OCI-LY3 (cell line): ENCODE measurements around the gene CLDN15.
"Not testable (repeated sequence)": the region's sequence is repeated elsewhere in the genome, so short reads cannot be mapped to it uniquely, and the experiment has no call there.

Experiments
- H2AFZ ChIP-seq: fragments of 200-600, 300-600 bp; shearing (Covaris generic); 2 replicates; pipeline ENCODE4 v1.6.0; 2014; ENCODE audit warnings: antibody characterized with exemption, low read depth, low read length
- H3K27ac ChIP-seq: fragments of 200-600, 300-600 bp; sonication (generic); 2 replicates; pipeline ENCODE4 v1.5.1; 2014; ENCODE audit warnings: mild to moderate bottlenecking, low read length, moderate library complexity, mixed read lengths
- H3K27me3 ChIP-seq: fragments of 200-600, 300-600 bp; sonication (generic); 2 replicates; pipeline ENCODE4 v1.6.1; 2014; ENCODE audit warnings: low read depth, low read length, mixed read lengths
- H3K36me3 ChIP-seq: fragments of 200-600, 300-600 bp; sonication (generic); replicated peaks from 2 replicates; pipeline ENCODE3; 2014; ENCODE audit warnings: low read depth, low read length, mixed read lengths
- H3K4me1 ChIP-seq: fragments of 300-600, 200-600 bp; sonication (generic); 2 replicates; pipeline ENCODE4 v1.6.1; 2014; ENCODE audit warnings: low read length, mixed read lengths
- H3K4me2 ChIP-seq: fragments of 200-600, 300-600 bp; sonication (generic); 2 replicates; pipeline ENCODE4 v1.6.1; 2014; ENCODE audit warnings: low read length, mixed read lengths
- H3K4me3 ChIP-seq: fragments of 300-600, 200-600 bp; sonication (generic); 2 replicates; pipeline ENCODE4 v1.5.1; 2014; ENCODE audit warnings: antibody characterized with exemption, mild to moderate bottlenecking, low read length, moderate library complexity
- H3K79me2 ChIP-seq: fragments of 300-600, 200-600 bp; shearing (Covaris generic); 2 replicates; pipeline ENCODE4 v1.6.1; 2014; ENCODE audit warnings: mild to moderate bottlenecking, low read length, mixed read lengths
- H3K9ac ChIP-seq: fragments of 300-600, 200-600 bp; shearing (Covaris generic); 2 replicates; pipeline ENCODE4 v1.6.0; 2014; ENCODE audit warnings: mild to moderate bottlenecking, low read length, moderate library complexity
- H3K9me3 ChIP-seq: fragments of 200-600, 300-600 bp; shearing (Covaris generic); 2 replicates; pipeline ENCODE4 v1.6.1; 2014; ENCODE audit warnings: low read length, mixed read lengths; ENCODE audit not compliant: insufficient read depth
- H4K20me1 ChIP-seq: fragments of 200-600, 300-600 bp; sonication (generic); 2 replicates; pipeline ENCODE4 v1.6.1; 2016; ENCODE audit warnings: low read length, mixed read lengths; ENCODE audit not compliant: insufficient read depth
- EZH2phosphoT487 ChIP-seq: fragments of 200-600 bp; shearing (Covaris generic); IDR thresholded peaks from 2 replicates; pipeline ENCODE4 v1.6.1; 2018; ENCODE audit warnings: antibody characterized with exemption, mixed run types, low read depth
- TF ChIP-seq, protein P1 (sequence below): fragments of 200-600, 300-600 bp; sonication (generic); IDR thresholded peaks from 2 replicates; pipeline ENCODE4 v1.5.1; 2014; ENCODE audit warnings: antibody characterized with exemption, low read length, low read depth

The CLDN15 gene

DNA sequence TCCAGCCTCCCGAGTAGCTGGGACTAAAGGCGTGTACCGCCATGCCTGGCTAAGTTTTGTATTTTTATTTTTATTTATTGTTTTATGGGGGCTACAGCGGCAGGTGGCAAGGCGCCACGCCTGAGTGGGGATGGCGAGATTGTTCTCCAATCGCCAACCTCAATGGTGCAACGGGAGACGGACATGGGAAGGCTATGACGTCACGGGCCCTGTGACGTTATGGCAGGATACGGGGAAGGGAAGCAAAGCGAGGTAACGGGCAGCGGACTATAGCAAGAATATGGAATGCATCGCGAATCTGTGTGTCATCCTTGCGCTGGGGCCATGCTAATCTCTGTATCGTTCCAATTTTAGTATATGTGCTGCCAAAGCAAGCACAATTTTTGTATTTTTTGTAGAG, 32.1 kb upstream of the CLDN15 start:
- no peaks in the 10 kb centered on the region for H3K9me3 ChIP-seq
- H3K4me2 ChIP-seq, result no peak overlapping the region
- H3K4me1 ChIP-seq, result no peaks in the 10 kb centered on the region
- no peak overlapping the region for H3K4me3 ChIP-seq
- H3K79me2 ChIP-seq, result no peaks in the 10 kb centered on the region
- no peak overlapping the region for H2AFZ ChIP-seq
- no peaks in the 10 kb centered on the region for H3K36me3 ChIP-seq
- no peaks in the 10 kb centered on the region for H4K20me1 ChIP-seq
- no peak overlapping the region for H3K9ac ChIP-seq
- 0 out of 2 replicates have a peak, but pooled peaks cover 2% of the 10 kb centered on the region for H3K27me3 ChIP-seq
- no peak overlapping the region for H3K27ac ChIP-seq
- TF ChIP-seq, protein P1, sequence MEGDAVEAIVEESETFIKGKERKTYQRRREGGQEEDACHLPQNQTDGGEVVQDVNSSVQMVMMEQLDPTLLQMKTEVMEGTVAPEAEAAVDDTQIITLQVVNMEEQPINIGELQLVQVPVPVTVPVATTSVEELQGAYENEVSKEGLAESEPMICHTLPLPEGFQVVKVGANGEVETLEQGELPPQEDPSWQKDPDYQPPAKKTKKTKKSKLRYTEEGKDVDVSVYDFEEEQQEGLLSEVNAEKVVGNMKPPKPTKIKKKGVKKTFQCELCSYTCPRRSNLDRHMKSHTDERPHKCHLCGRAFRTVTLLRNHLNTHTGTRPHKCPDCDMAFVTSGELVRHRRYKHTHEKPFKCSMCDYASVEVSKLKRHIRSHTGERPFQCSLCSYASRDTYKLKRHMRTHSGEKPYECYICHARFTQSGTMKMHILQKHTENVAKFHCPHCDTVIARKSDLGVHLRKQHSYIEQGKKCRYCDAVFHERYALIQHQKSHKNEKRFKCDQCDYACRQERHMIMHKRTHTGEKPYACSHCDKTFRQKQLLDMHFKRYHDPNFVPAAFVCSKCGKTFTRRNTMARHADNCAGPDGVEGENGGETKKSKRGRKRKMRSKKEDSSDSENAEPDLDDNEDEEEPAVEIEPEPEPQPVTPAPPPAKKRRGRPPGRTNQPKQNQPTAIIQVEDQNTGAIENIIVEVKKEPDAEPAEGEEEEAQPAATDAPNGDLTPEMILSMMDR, result no peak
- no peak for TF ChIP-seq EZH2phosphoT487

DNA sequence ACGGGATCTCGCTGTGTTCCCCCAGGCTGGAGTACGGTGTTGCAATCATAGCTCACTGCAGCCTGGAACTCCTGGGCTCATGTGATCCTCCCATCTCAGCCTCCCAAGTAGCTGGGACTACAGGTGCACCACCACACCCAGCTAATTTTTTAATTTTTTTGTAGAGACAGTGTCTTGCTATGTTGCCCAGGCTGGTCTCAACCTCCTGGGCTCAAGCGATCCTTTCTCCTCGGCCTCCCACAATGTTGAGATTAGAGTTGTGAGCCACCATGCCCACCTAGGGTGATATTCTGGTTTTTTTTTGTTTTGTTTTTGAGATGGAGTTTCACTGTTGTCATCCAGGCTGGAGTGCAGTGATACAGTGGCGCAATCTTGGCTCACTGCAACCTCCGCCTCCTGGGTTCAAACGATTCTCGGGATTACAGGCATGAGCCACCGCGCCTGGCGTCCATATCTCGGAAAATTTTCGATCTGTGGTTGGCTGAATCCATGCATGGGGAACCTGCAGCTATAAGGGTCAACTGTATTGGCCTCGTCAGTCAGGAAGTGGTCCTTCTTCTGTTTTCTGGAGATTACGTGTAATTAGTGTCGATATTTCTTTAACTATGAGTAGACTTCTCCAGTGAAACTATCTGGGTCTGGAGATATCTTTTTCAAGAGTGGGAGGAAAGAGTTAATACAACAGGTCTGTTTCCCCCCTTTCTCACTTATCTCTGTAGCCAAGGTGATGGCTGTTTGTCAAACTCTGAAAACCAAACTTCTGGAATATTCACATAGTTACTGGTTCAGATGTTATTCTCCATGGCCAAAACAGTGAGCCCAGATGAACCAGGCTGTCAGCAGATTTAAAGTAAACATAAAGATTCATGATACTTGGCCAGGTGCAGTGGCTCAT, 28.3 kb upstream of the CLDN15 start:
- Histone ChIP-seq H3K9me3 (no peaks in the 10 kb centered on the region), H2AFZ (no peak overlapping the region), H3K9ac (no peak overlapping the region), H3K4me3 (no peak overlapping the region), H4K20me1 (no peaks in the 10 kb centered on the region), H3K36me3 (no peaks in the 10 kb centered on the region), H3K4me1 (no peaks in the 10 kb centered on the region), H3K4me2 (no peak overlapping the region), H3K79me2 (no peaks in the 10 kb centered on the region), H3K27ac (no peak overlapping the region), H3K27me3 (no peaks in the 10 kb centered on the region)
- TF ChIP-seq, protein P1, result no peak
- TF ChIP-seq EZH2phosphoT487, result no peak

DNA sequence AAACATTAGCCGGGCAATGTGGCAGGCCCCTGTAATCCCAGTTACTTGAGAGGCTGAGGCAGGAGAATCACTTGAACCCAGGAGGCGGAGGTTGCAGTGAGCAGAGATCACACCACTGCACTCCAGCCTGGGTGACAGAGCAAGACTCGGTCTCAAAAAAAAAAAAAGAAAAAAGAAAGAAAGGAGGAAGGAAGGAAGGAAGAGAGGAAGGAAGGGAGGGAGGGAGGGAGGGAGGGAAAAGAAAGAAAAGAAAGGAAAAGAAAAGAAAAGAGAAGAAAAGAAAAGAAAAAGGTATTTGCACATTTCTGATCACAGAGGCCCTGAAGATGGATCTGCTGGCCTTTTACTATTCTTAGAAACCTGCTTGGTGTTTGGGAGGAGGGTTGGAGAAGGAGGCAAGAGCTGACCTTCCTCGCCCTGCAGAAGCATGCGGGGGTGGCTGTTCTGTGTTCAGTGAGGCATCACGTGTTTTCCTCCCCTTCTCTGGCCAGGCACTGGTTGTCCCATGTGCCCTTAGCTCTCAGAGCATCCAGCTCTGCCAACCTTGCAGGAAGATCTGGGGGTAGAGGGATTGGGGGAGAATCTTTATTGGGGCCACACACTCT, 26.6 kb upstream of the CLDN15 start:
- H3K27me3 ChIP-seq, H3K4me2 ChIP-seq, H4K20me1 ChIP-seq, H2AFZ ChIP-seq, H3K27ac ChIP-seq, H3K79me2 ChIP-seq, H3K9me3 ChIP-seq, H3K4me3 ChIP-seq, H3K9ac ChIP-seq, H3K36me3 ChIP-seq, H3K4me1 ChIP-seq: not testable (repeated sequence)

DNA sequence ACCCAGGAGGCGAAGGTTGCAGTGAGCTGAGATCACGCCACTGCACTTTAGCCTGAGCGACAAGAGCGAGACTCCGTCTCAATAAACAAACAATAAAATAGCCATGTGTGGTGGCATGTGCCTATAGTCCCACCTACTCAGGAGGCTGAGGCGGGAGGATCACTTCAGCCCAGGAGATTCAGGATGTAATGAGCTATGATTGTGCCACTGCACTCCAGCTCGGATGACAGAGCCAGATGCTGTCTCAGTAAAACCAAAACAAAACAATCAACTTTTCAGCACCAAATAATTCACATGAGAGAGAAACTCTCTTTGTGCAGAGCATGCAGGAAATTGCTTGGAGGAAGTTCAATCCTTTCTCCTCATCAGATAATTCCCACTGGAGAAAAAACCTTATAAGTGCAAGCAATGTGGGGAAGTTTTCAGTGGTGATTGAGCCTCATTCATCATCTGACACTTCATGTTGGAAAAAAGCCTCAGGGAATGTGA, 20.7 kb upstream of the CLDN15 start:
- H3K4me3 ChIP-seq, result no peak overlapping the region
- H3K79me2 ChIP-seq, result no peaks in the 10 kb centered on the region
- H3K4me1 ChIP-seq, result no peaks in the 10 kb centered on the region
- no peaks in the 10 kb centered on the region for H3K27me3 ChIP-seq
- no peak overlapping the region for H2AFZ ChIP-seq
- H3K27ac ChIP-seq, result no peak overlapping the region
- no peak for TF ChIP-seq EZH2phosphoT487
- TF ChIP-seq, protein P1, result no peak
- H3K36me3 ChIP-seq, result no peaks in the 10 kb centered on the region
- H3K9ac ChIP-seq, result no peak overlapping the region
- no peak overlapping the region for H3K4me2 ChIP-seq
- no peaks in the 10 kb centered on the region for H4K20me1 ChIP-seq
- H3K9me3 ChIP-seq, result no peaks in the 10 kb centered on the region
